Umbilical cord (tissue), 2 donors: ENCODE results near the gene SEMA3B. TPM values are rescaled to one million over a fixed set of nuclear protein-coding genes. Genes with fewer than 3 reads are reported as not detected.

Experiments
- DNase-seq: peaks from one replicate; pipeline ENCODE4 v3.0.0-alpha.2; 2015; ENCODE audit warnings: low spot score
- total RNA-seq: library from RNA; depleted of rRNA; stranded (reverse); fragments of >200 nt; gene quantifications from one replicate; pipeline ENCODE4 v1.2.3, GENCODE V29; 2014; ENCODE audit warnings: low replicate concordance; ENCODE audit not compliant: insufficient read depth

Gene SEMA3B
- total RNA-seq, 1 donor from 2014 or later: 29.4 TPM

GRCh38 chr3:50327129-50327528, 58.2 kb downstream of the SEMA3B start:
- no peak for DNase-seq

Other genes with a start within 250 kb of the SEMA3B start
- gene RBM5, start 180.2 kb upstream of the SEMA3B start, total RNA-seq: 142 TPM
- gene SEMA3F, start 113.8 kb upstream of the SEMA3B start, total RNA-seq: 9.1 TPM
- not detected for gene GNAT1, start 77.5 kb upstream of the SEMA3B start, total RNA-seq
- gene SLC38A3, start 63.9 kb upstream of the SEMA3B start, total RNA-seq: not detected
- gene GNAI2, start 32.9 kb upstream of the SEMA3B start, total RNA-seq: 93.9 TPM
- gene LSMEM2, start 9.9 kb downstream of the SEMA3B start, total RNA-seq: 4.8 TPM
- gene IFRD2, start 23.3 kb downstream of the SEMA3B start, total RNA-seq: 45.3 TPM
- gene HYAL3, start 30.3 kb downstream of the SEMA3B start, total RNA-seq: 7.5 TPM
- 2.2 TPM for gene NAA80, start 30.3 kb downstream of the SEMA3B start, total RNA-seq
- 2.9 TPM for gene HYAL1, start 34.4 kb downstream of the SEMA3B start, total RNA-seq
- 51.8 TPM for gene HYAL2, start 53.6 kb downstream of the SEMA3B start, total RNA-seq
- 18.8 TPM for gene TUSC2, start 59.1 kb downstream of the SEMA3B start, total RNA-seq
- 25.8 TPM for gene RASSF1, start 71.7 kb downstream of the SEMA3B start, total RNA-seq
- 5.3 TPM for gene ZMYND10, start 76.6 kb downstream of the SEMA3B start, total RNA-seq
- gene NPRL2, start 81.6 kb downstream of the SEMA3B start, total RNA-seq: 13.7 TPM
- 15.4 TPM for gene CYB561D2, start 81.7 kb downstream of the SEMA3B start, total RNA-seq
- gene TMEM115, start 90.4 kb downstream of the SEMA3B start, total RNA-seq: 19.7 TPM
- gene CACNA2D2, start 234.5 kb downstream of the SEMA3B start, total RNA-seq: 0.24 TPM